ENCODE data around the gene PCLAF. TPM values are rescaled to one million over a fixed set of nuclear protein-coding genes. Genes with fewer than 3 reads are reported as not detected.

Gene PCLAF
- polyA plus RNA-seq, 1 donor (not counting 4 experiments of a cell fraction or from before 2014, with no cell fraction given): 55.0 TPM

- no peaks in the 10 kb centered on the region for H3K36me3 ChIP-seq (ENCODE audit: control insufficient read depth in 2 of 2, extremely low read depth in 1 of 2, insufficient read depth in 2 of 2, low read length in 2 of 2)
- peak overlapping the region; percentile 13 for H3K27ac ChIP-seq (ENCODE audit: control insufficient read depth, insufficient read depth, low read length)
- no peak overlapping the region for H3K9ac ChIP-seq (ENCODE audit: control insufficient read depth, extremely low read depth, insufficient read depth, low read length)
- no peak overlapping the region for H3K4me3 ChIP-seq (ENCODE audit: control insufficient read depth in 2 of 3, extremely low read depth in 1 of 3, insufficient read depth in 2 of 3, low read depth in 1 of 3, low read length in 3 of 3)
- TF ChIP-seq EZH2 (IDR thresholded peaks at IDR 0.05; ENCODE audit: low read length): no peak
- TF ChIP-seq CTCF (optimal IDR thresholded peaks at IDR 0.05 in 1 of 3, IDR thresholded peaks at IDR 0.05 in 1 of 3, conservative IDR thresholded peaks at IDR 0.05 in 1 of 3; ENCODE audit: extremely low read depth in 1 of 3, insufficient read depth in 2 of 3, low read length in 3 of 3): no peak
- H2AFZ ChIP-seq (ENCODE audit: control insufficient read depth, low read length): no peak overlapping the region
- no peaks in the 10 kb centered on the region for H3K4me1 ChIP-seq (ENCODE audit: control insufficient read depth, extremely low read depth, insufficient read depth, low read length)
- H4K20me1 ChIP-seq (ENCODE audit: control insufficient read depth, extremely low read depth, insufficient read depth, low read length): no peaks in the 10 kb centered on the region
- H3K79me2 ChIP-seq (ENCODE audit: control insufficient read depth, insufficient read depth, low read length): peaks cover 57% of the 10 kb centered on the region
- no peaks in the 10 kb centered on the region for H3K9me1 ChIP-seq (ENCODE audit: control insufficient read depth, extremely low read depth, insufficient read depth, low read length)
- dilution Hi-C loops (cut with MboI; ENCODE audit: extremely low pct_ligation_motif_present, low sequenced_read_pairs): no loop called here
- no peak overlapping the region for H3K4me2 ChIP-seq (ENCODE audit: control insufficient read depth, extremely low read depth, insufficient read depth, low read depth, low read length)
- DNase-seq (ENCODE audit: low read depth, low spot score) (no peak), FAIRE-seq (no peak)
- no peaks in the 10 kb centered on the region for H3K27me3 ChIP-seq (ENCODE audit: control insufficient read depth, extremely low read depth, insufficient read depth, low read length)
- H3K9me3 ChIP-seq (ENCODE audit: control insufficient read depth, low read depth, low read length): no peaks in the 10 kb centered on the region
Measured at GRCh38 chr15:64324165-64324877, 56.9 kb downstream of the PCLAF start.

GRCh38 chr15:64315216-64315615, 66.0 kb downstream of the PCLAF start:
- FAIRE-seq: no peak
- Histone ChIP-seq H3K4me2 (ENCODE audit: control insufficient read depth, extremely low read depth, insufficient read depth, low read depth, low read length) (no peak overlapping the region), H3K4me3 (ENCODE audit: control insufficient read depth in 2 of 3, extremely low read depth in 1 of 3, insufficient read depth in 2 of 3, low read depth in 1 of 3, low read length in 3 of 3) (no peak overlapping the region), H3K79me2 (ENCODE audit: control insufficient read depth, insufficient read depth, low read length) (peaks cover 61% of the 10 kb centered on the region), H3K9me3 (ENCODE audit: control insufficient read depth, low read depth, low read length) (no peaks in the 10 kb centered on the region), H3K27me3 (ENCODE audit: control insufficient read depth, extremely low read depth, insufficient read depth, low read length) (no peaks in the 10 kb centered on the region), H3K36me3 (ENCODE audit: control insufficient read depth in 2 of 2, extremely low read depth in 1 of 2, insufficient read depth in 2 of 2, low read length in 2 of 2) (peaks cover 0 to 1% of the 10 kb centered on the region in 2 experiments), H3K4me1 (ENCODE audit: control insufficient read depth, extremely low read depth, insufficient read depth, low read length) (no peaks in the 10 kb centered on the region), H2AFZ (ENCODE audit: control insufficient read depth, low read length) (no peak overlapping the region), H3K9me1 (ENCODE audit: control insufficient read depth, extremely low read depth, insufficient read depth, low read length) (no peaks in the 10 kb centered on the region), H3K27ac (ENCODE audit: control insufficient read depth, insufficient read depth, low read length) (no peak overlapping the region), H4K20me1 (ENCODE audit: control insufficient read depth, extremely low read depth, insufficient read depth, low read length) (no peaks in the 10 kb centered on the region), H3K9ac (ENCODE audit: control insufficient read depth, extremely low read depth, insufficient read depth, low read length) (no peak overlapping the region)
- DNase-seq (ENCODE audit: low read depth, low spot score): no peak
- dilution Hi-C loops (cut with MboI; ENCODE audit: extremely low pct_ligation_motif_present, low sequenced_read_pairs): no loop called here
- TF ChIP-seq EZH2 (IDR thresholded peaks at IDR 0.05; ENCODE audit: low read length) (no peak), CTCF (optimal IDR thresholded peaks at IDR 0.05 in 1 of 3, IDR thresholded peaks at IDR 0.05 in 1 of 3, conservative IDR thresholded peaks at IDR 0.05 in 1 of 3; ENCODE audit: extremely low read depth in 1 of 3, insufficient read depth in 2 of 3, low read length in 3 of 3) (no peak)

All from keratinocyte (primary cell).